Right ventricle myocardium superior (tissue), 1 donor: ENCODE measurements around the gene SYTL2. TPM values are rescaled to one million over a fixed set of nuclear protein-coding genes. Genes with fewer than 3 reads are reported as not detected.
"Not testable (repeated sequence)": the region's sequence is repeated elsewhere in the genome, so short reads cannot be mapped to it uniquely, and the experiment has no call there.

Experiments used
- ATAC-seq: fragments of 200-7000 bp; cut with Tn5 transposase; one replicate; pipeline ENCODE4 v1.9.1; 2020; ENCODE audit warnings: mild to moderate bottlenecking; ENCODE audit not compliant: poor library complexity
- DNase-seq: peaks from one replicate; pipeline ENCODE4 v3.0.0-alpha.2; 2020
- intact Hi-C: fragments of 100-400 bp; cut with DNase I; formaldehyde crosslinking; loops from one replicate; pipeline ENCODE4 v1.11.2; 2022
- total RNA-seq: library from RNA; stranded (reverse); fragmentation: NEBNext Ultra II Directional; extraction: Animal tissue kit (Norgen Biotek cat#: 25700); gene quantifications from one replicate; pipeline ENCODE4 v1.2.1, GENCODE V29; 2021
- donor health status: DM: no; HTN: yes; CAD: no; lungs with severe emphysema.

SYTL2 gene
- total RNA-seq, 1 donor from 2014 or later: 4.0 TPM

GRCh38 chr11:85805387-85805786 lies 5.6 kb downstream of the SYTL2 start:
- intact Hi-C loops: no loop called here
- no peak for DNase-seq
- no peak for ATAC-seq

- no peak for ATAC-seq
- intact Hi-C loops: no loop called here
- no peak for DNase-seq
Observed at GRCh38 chr11:85803920-85804319, 7.0 kb downstream of the SYTL2 start.

GRCh38 chr11:85803303-85803702 lies 7.6 kb downstream of the SYTL2 start:
- intact Hi-C loops: no loop called here
- no peak for DNase-seq
- ATAC-seq: no peak

GRCh38 chr11:85801527-85801926 lies 9.4 kb downstream of the SYTL2 start:
- no peak for ATAC-seq

DNA sequence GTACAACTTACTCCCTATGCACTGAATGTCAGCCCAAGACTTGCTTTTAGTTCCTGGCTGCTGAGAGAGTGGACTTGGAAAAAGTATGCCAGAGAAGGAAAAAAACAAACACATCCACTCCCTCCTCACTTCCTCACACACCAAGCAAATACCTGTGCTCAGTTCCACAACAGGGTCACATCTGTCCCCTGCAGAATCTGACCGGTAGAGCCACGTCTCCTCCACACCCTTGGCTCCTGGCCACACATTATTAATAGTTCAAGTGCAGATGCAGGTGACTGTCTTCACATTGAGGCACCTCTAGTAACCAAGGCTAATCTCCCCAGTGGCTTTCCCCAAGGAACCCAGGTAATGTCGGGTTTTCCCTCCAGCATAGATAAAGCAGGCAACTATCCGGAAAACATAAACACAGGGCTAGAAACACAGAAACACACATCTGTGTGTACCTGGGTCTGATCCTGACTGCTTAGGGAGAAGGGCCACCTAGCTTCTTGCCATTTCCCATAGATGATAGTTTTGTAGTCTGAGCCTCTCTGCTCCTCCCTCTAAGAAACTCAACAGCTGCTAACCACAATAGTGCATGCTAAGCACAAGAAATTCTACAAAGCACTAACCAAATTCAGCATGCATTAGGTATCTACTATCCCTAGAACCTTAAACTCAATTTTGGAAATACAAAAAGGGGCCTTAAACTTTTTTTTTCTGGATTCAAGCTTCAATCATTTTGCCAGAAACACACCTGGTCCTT lies 10.2 kb downstream of the SYTL2 start:
- ATAC-seq (no peak), DNase-seq (no peak)
- intact Hi-C loops: no loop called here

More at GRCh38 chr11:85801527-85801926, 9.4 kb downstream of the SYTL2 start:
- no peak for DNase-seq
- intact Hi-C loops: no loop called here

- no peak for ATAC-seq
- intact Hi-C loops: no loop called here
- no peak for DNase-seq
Observed at GRCh38 chr11:85799142-85799541, 11.8 kb downstream of the SYTL2 start.

DNA sequence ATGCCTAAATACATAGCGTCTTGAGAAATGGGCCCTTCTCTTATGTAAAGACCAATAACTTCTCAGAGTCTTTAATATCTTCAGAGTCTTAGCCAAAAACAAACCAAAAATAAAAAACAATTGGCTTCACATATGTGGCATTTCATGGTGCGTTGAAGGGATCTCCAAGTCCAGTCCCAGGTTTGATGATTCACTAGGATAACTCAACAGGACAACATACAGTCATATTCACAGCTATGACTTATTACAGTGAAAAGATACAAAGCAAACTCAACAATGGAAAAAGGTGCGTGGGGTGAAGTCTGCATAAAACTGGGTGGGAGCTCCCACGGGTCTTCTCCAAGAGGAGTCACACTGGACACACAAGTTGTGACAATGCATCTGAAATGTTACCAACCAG lies 12.6 kb downstream of the SYTL2 start:
- no peak for DNase-seq
- intact Hi-C loops: no loop called here

GRCh38 chr11:85795712-85796487 lies 15.0 kb downstream of the SYTL2 start:
- ATAC-seq (no peak), DNase-seq (no peak)
- intact Hi-C loops: no loop called here

More for the DNA sequence above, 12.6 kb downstream of the SYTL2 start:
- ATAC-seq: no peak

- intact Hi-C loops: no loop called here
- DNase-seq: no peak
- no peak for ATAC-seq
Observed at GRCh38 chr11:85791409-85791990, 19.4 kb downstream of the SYTL2 start.

GRCh38 chr11:85787809-85788760 lies 22.9 kb downstream of the SYTL2 start:
- ATAC-seq (no peak), DNase-seq (no peak)
- intact Hi-C loops: no loop called here

DNA sequence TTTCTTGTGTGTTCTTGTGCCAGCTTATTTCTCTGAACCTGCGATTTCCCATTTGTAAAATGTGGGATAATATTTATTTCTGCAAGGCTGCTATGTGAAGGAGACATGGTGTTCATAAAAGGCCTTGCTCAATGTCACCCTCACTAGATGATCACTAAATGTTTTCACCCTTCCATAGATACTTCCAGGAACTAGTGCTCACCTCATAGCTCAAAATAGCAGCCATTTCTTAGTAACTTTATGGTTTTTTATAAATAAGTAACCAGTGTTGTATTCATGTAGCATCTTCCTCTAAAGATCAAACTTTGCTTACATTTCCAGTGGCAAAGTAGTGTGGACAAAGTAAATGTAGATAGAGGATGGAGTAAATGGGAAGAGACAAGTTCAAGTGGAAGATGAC lies 23.8 kb downstream of the SYTL2 start:
- DNase-seq: no peak
- intact Hi-C loops: no loop called here
- ATAC-seq: no peak

- ATAC-seq (no peak), DNase-seq (no peak)
- intact Hi-C loops: no loop called here
Observed at GRCh38 chr11:85784480-85785265, 26.3 kb downstream of the SYTL2 start.

DNA sequence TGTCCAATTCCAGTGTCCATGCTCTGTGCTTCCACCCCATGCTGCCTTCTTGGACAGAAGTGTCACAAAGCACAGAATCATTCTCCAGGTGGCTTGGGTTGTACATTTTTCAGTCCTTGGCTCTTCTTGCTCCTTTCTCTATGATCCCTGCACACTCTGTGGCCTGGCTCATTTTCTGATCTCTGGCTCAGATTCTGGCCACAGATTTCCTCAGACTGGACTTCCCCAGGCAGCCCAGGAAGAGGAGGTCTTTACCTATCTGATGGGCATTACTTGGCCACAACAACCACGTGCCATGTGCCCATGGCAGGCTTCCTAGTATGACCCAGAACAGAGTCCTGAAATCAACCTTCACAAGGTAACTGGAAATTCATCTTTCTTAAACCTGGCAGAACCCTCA lies 27.2 kb downstream of the SYTL2 start:
- ATAC-seq: no peak
- intact Hi-C loops: no loop called here
- DNase-seq: no peak

DNA sequence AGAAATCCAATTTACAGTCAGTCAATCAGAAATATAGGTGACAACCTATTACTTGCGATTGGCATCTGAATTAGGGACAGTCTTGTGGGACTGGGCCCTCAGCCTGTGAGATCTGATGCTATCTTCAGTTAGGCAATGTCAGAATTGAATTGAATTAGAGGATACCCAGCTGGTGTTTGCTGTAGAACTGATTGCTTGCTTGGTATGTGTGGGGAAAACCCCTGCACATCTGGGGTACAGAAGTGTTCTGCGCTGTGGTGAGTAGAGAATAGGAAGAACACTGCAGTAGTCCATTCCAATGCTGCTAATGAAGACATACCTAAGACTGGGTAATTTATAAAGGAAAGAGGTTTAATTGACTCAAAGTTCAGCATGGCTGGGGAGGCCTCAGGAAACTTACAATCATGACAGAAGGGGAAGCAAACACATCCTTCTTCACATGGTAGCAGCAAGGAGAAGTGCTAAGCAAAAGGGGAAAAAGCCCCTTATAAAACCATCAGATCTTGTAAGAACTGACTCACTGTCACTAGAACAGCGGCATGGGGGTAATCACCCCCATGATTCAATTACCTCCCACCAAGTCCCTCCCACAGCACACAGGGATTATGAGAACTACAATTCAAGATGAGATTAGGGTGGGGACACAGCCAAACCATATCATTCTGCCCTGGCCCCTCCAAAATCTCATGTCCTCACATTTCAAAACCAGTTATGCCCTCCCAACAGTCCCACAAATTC lies 30.0 kb downstream of the SYTL2 start:
- intact Hi-C loops, DNase-seq, ATAC-seq: not testable (repeated sequence)

- DNase-seq (no peak), ATAC-seq (no peak)
- intact Hi-C loops: no loop called here
Observed at GRCh38 chr11:85779956-85780640, 30.8 kb downstream of the SYTL2 start.

- DNase-seq, ATAC-seq, intact Hi-C loops: not testable (repeated sequence)
Observed at GRCh38 chr11:85777603-85777972, 33.4 kb downstream of the SYTL2 start.
